ENCODE results near the gene SYT1.

SYT1 gene

DNA sequence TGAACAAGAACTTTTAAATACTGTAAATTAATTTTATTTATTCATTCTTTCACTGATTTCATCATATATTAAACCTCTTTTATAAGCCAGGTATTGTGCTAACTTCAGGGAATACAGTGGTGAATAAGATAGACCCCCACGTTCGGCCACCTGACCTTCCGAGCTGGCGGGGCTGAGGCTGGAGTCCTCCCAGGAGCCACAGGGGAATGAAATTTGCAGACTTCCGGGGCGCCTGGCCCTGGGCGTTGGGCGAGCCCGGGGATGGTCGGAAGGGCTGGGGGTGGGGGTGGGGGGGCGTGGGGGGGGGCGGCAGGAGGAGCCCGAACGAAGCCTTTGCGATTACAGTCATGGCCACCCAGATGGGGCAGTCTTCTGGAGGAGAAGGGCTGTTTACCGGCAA lies 442.8 kb downstream of the SYT1 start:
- H3K9me3 ChIP-seq (ENCODE audit: severe bottlenecking), result no peaks in the 10 kb centered on the region
- H3K27me3 ChIP-seq (ENCODE audit: insufficient read depth, low read depth, severe bottlenecking), result no peaks in the 10 kb centered on the region
- H3K36me3 ChIP-seq, result peaks cover 9% of the 10 kb centered on the region
- H3K27ac ChIP-seq, result no peak overlapping the region
- DNase-seq, result no peak
- TF ChIP-seq CTCF (IDR thresholded peaks at IDR 0.05; ENCODE audit: low read depth, low read length), result no peak
- no peak overlapping the region for H3K4me3 ChIP-seq (ENCODE audit: low read depth, low read length)

DNA sequence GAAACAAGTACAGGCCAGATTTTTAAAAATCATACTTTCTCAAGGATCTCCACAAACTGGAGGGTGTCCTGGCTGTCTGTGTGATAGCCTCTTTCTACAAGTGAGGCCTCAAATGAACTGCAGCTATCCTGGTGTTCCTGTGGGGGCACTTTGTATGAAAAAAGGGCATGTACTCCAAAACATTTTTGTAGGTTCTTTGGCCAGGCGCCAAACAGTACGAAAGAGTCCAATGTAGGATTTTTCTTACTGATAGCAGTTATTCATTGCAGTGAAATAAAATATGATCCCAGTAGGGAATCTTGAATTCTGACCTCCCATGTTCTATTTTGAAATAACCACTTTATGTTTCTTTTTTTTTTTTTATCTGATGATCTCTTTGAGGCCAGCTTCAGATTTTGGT lies 444.5 kb downstream of the SYT1 start:
- Histone ChIP-seq H3K27ac (no peak overlapping the region), H3K27me3 (ENCODE audit: insufficient read depth, low read depth, severe bottlenecking) (no peaks in the 10 kb centered on the region), H3K9me3 (ENCODE audit: severe bottlenecking) (no peaks in the 10 kb centered on the region), H3K36me3 (peaks cover 9% of the 10 kb centered on the region), H3K4me3 (ENCODE audit: low read depth, low read length) (no peak overlapping the region)
- DNase-seq, result no peak
- TF ChIP-seq CTCF (IDR thresholded peaks at IDR 0.05; ENCODE audit: low read depth, low read length), result no peak

DNA sequence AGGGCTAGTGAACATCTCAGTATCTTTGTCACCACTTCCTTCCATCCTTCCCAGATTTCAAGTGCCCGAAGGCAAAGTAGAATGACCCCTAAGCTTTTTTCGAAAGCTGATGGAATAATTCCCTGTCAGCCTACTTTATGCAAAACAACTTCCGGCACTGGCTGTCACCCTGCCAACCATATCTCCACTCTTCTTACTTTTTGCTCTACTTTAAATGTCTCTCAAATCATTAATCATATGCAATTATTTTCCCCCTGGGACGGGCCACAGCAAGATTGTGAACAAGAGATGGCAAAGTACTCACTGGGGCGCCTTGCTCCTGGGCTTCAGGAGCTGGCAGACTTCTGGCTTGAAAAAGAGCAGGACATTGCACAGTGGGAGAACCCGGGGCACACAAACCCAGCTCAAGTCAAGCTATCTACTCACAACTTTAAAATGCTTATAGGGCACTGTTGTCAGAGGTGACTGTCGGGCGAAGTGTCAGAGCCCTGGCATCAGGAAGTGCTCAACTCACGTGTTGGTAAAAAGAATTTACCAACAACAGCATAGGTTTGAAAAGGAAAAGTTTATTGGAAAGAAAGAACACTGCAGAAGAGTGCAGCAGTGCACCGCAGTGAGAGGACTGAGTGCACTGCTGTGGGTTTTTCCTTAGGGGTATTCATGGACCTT lies 452.7 kb downstream of the SYT1 start:
- DNase-seq, result no peak
- no peak overlapping the region for H3K4me3 ChIP-seq (ENCODE audit: low read depth, low read length)
- H3K27ac ChIP-seq, result no peak overlapping the region
- no peaks in the 10 kb centered on the region for H3K9me3 ChIP-seq (ENCODE audit: severe bottlenecking)
- TF ChIP-seq CTCF (IDR thresholded peaks at IDR 0.05; ENCODE audit: low read depth, low read length), result no peak
- no peaks in the 10 kb centered on the region for H3K27me3 ChIP-seq (ENCODE audit: insufficient read depth, low read depth, severe bottlenecking)
- H3K36me3 ChIP-seq, result peaks cover 4% of the 10 kb centered on the region; the same call in 1 of the 2 replicates

GRCh38 chr12:79322905-79323304 lies 458.3 kb downstream of the SYT1 start:
- H3K27me3 ChIP-seq (ENCODE audit: insufficient read depth, low read depth, severe bottlenecking), result no peaks in the 10 kb centered on the region
- TF ChIP-seq CTCF (IDR thresholded peaks at IDR 0.05; ENCODE audit: low read depth, low read length), result no peak
- no peak overlapping the region for H3K27ac ChIP-seq
- H3K9me3 ChIP-seq (ENCODE audit: severe bottlenecking), result no peaks in the 10 kb centered on the region
- DNase-seq, result no peak
- no peak overlapping the region for H3K4me3 ChIP-seq (ENCODE audit: low read depth, low read length)
- H3K36me3 ChIP-seq, result no peaks in the 10 kb centered on the region

DNA sequence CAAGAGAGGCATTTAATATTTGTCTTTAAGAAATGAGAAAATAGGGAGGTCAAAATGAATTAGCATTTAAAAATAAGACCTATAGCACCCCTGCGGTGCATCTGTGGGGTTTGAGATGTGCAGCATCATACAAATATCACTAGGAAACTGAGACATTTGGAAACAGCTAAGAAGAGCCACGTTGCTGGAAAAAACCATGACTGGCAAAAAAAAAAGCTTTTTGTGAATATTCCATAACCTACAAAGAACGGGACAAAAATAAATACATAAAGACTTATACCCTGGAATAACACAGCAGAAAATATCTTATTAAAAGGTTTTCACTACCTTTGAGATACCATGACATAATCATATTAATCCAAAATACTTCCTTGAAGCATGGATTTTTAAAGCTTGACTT lies 460.0 kb downstream of the SYT1 start:
- DNase-seq, result no peak

More for the DNA sequence above, 460.0 kb downstream of the SYT1 start:
- Histone ChIP-seq H3K27ac (no peak overlapping the region), H3K9me3 (ENCODE audit: severe bottlenecking) (no peaks in the 10 kb centered on the region), H3K27me3 (ENCODE audit: insufficient read depth, low read depth, severe bottlenecking) (no peaks in the 10 kb centered on the region), H3K4me3 (ENCODE audit: low read depth, low read length) (no peak overlapping the region), H3K36me3 (no peaks in the 10 kb centered on the region; the same call in 1 of the 2 replicates)
- TF ChIP-seq CTCF (IDR thresholded peaks at IDR 0.05; ENCODE audit: low read depth, low read length), result no peak
